A549 (cell line): Measurements from ENCODE around the gene GSDMA.

ENCODE experiments used
- CBX8 ChIP-seq: fragments of 200-600 bp; sonication (generic); IDR thresholded peaks from 2 replicates; pipeline ENCODE4 v1.6.1; 2016
- HDAC2 ChIP-seq: fragments of 200-600 bp; sonication (generic); IDR thresholded peaks from 2 replicates; pipeline ENCODE4 v1.6.1; 2016
- SMC3 ChIP-seq: fragments of >200 bp; sonication (Bioruptor Twin); formaldehyde crosslinking; IDR thresholded peaks from 3 replicates; pipeline ENCODE4 v1.6.1; 2018; ENCODE audit warnings: inconsistent platforms

- TF ChIP-seq HDAC2 (no peak), SMC3 (no peak), CBX8 (no peak)
Observed at GRCh38 chr17:40000161-40000560, 37.4 kb downstream of the GSDMA start.
